K562 (cell line): ENCODE measurements around the gene DPEP1. TPM values are rescaled to one million over a fixed set of nuclear protein-coding genes. Genes with fewer than 3 reads are reported as not detected.
A peak's percentile ranks its signal among the peaks of the same experiment; 100 is the strongest.
"Not testable (repeated sequence)": the region's sequence is repeated elsewhere in the genome, so short reads cannot be mapped to it uniquely, and the experiment has no call there.

Experiments used
- ATAC-seq: fragments of 200-7000 bp; cut with Tn5 transposase; 3 replicates; pipeline ENCODE4 v1.9.1; 2020; ENCODE audit warnings: moderate library complexity
- BruUV-seq: library from RNA; stranded (reverse); fragments of 400-500 nt; replicated peaks from 2 replicates; lab custom pipeline; 2021; lab: Mats Ljungman, UMichigan
- CTCF ChIA-PET: fragments of 300-600 bp; formaldehyde crosslinking; extraction: SDS; loops from one replicate; lab custom pipeline; 2021; ENCODE audit warnings: low intra/inter-chr PET ratio; lab: Yijun Ruan, JAX
- POLR2A ChIA-PET: fragments of 300-600, 350-650 bp; sonication (Branson Sonifier 250); formaldehyde crosslinking; extraction: SDS; loops from one replicate; lab custom pipeline; 2021; ENCODE audit warnings: antibody characterized with exemption, inconsistent platforms; lab: Yijun Ruan, JAX
- DNase-seq, 4 experiments: peaks; one replicate each; pipeline versions ENCODE4 v3.0.0 to v3.0.0-alpha.2; 2011 to 2018; ENCODE audit warnings: low spot score in 3 of 4, mixed read lengths in 3 of 4; ENCODE audit errors: extremely low read depth in 1 of 4
- FAIRE-seq: peaks from 2 replicates; lab custom pipeline; 2011; peaks lifted over from hg19 to GRCh38; lab: Jason Lieb, UNC
- H2AFZ ChIP-seq: 2 replicates; pipeline ENCODE4 v1.6.0; 2011; ENCODE audit warnings: low read depth, low read length, control low read depth, inconsistent platforms
- H3K27ac ChIP-seq: fragments of 200-600 bp; 3 replicates; pipeline ENCODE4 v1.8.0; 2011; ENCODE audit warnings: low read depth, mild to moderate bottlenecking, control low read depth, inconsistent platforms, low read length, moderate library complexity, mixed read lengths; ENCODE audit errors: extremely low read depth
- H3K27me3 ChIP-seq, 2 experiments: fragments of 300-600 bp in 1 of 2; 2 replicates in 1 of 2; 3 replicates in 1 of 2; pipeline versions ENCODE4 v1.6.0 to v1.8.0; 2011; ENCODE audit warnings: inconsistent platforms in 2 of 2, low read length in 2 of 2, mild to moderate bottlenecking in 1 of 2, mixed read lengths in 1 of 2, moderate library complexity in 1 of 2; ENCODE audit not compliant: control insufficient read depth in 2 of 2, insufficient read depth in 2 of 2
- H3K36me3 ChIP-seq: fragments of 300-600 bp; 3 replicates; pipeline ENCODE4 v1.8.0; 2011; ENCODE audit warnings: mild to moderate bottlenecking, low read length, inconsistent platforms; ENCODE audit not compliant: control insufficient read depth, insufficient read depth
- H3K4me1 ChIP-seq, 2 experiments: fragments of 200-600 bp in 1 of 2; replicated peaks in 1 of 2; 2 replicates in 1 of 2; 3 replicates in 1 of 2; pipeline versions ENCODE4 v1.5.1 to v1.8.0; 2011; ENCODE audit warnings: inconsistent platforms in 2 of 2, low read length in 2 of 2, mild to moderate bottlenecking in 1 of 2, mixed read lengths in 1 of 2, moderate library complexity in 1 of 2; ENCODE audit not compliant: control insufficient read depth in 2 of 2, insufficient read depth in 2 of 2
- H3K4me2 ChIP-seq: 2 replicates; pipeline ENCODE4 v1.6.1; 2011; ENCODE audit warnings: low read length, control low read depth, inconsistent platforms, mixed read lengths; ENCODE audit not compliant: insufficient read depth
- H3K4me3 ChIP-seq: fragments of 200-600 bp; sonication (generic), shearing (Covaris generic); 2 replicates; pipeline ENCODE4 v1.5.1; 2016; ENCODE audit warnings: control low read depth, inconsistent platforms
- H3K79me2 ChIP-seq: fragments of 200-600 bp; 3 replicates; pipeline ENCODE4 v1.8.0; 2011; ENCODE audit warnings: low read length, inconsistent platforms; ENCODE audit not compliant: control insufficient read depth, insufficient read depth
- H3K9ac ChIP-seq, 2 experiments: 2 replicates each; pipeline versions ENCODE4 v1.6.0 to v1.6.1; 2011; ENCODE audit warnings: low read depth in 2 of 2, low read length in 2 of 2, control low read depth in 1 of 2, inconsistent platforms in 1 of 2, mild to moderate bottlenecking in 1 of 2, mixed read lengths in 1 of 2; ENCODE audit not compliant: insufficient read depth in 1 of 2
- H3K9me1 ChIP-seq: one replicate; pipeline ENCODE4 v1.6.0; 2011; ENCODE audit warnings: inconsistent platforms, mild to moderate bottlenecking, low read length, moderate library complexity; ENCODE audit not compliant: control insufficient read depth, insufficient read depth
- H3K9me3 ChIP-seq: replicated peaks from 2 replicates; pipeline ENCODE4 v1.5.1; 2011; ENCODE audit warnings: low read depth, low read length, inconsistent platforms; ENCODE audit not compliant: control insufficient read depth, insufficient read depth
- H4K20me1 ChIP-seq: replicated peaks from 2 replicates; pipeline ENCODE4 v1.6.1; 2011; ENCODE audit warnings: low read length, inconsistent platforms, mixed read lengths; ENCODE audit not compliant: control insufficient read depth, insufficient read depth
- BCOR ChIP-seq: fragments of 450-650 bp; IDR thresholded peaks from 2 replicates; pipeline ENCODE4 v1.6.1; 2016
- CBX1 ChIP-seq: sonication (generic); IDR thresholded peaks from 2 replicates; pipeline ENCODE4 v1.6.1; 2016; ENCODE audit warnings: antibody characterized with exemption, low read depth, mild to moderate bottlenecking
- CHD2 ChIP-seq: IDR thresholded peaks from 2 replicates; pipeline ENCODE4 v1.6.1; 2011; ENCODE audit warnings: low read depth, low read length
- HEY1 ChIP-seq: fragments of 250-450 bp; sonication (Bioruptor Pico); IDR thresholded peaks from 2 replicates; pipeline ENCODE4 v1.5.0; 2020; ENCODE audit warnings: mild to moderate bottlenecking, moderate library complexity, borderline replicate concordance
- HNRNPL ChIP-seq: fragments of 200-400 bp; formaldehyde crosslinking; IDR thresholded peaks from 2 replicates; pipeline ENCODE4 v1.6.1; 2017; ENCODE audit warnings: low read depth, mild to moderate bottlenecking, low read length
- KDM1A ChIP-seq, 2 experiments: fragments of 450-650 bp; IDR thresholded peaks; 2 replicates each; pipeline ENCODE4 v1.6.1; 2016; ENCODE audit warnings: mild to moderate bottlenecking in 2 of 2
- MYC ChIP-seq, 2 experiments: fragments of 250-450 bp in 1 of 2; sonication (Bioruptor Pico) in 1 of 2; IDR thresholded peaks; 2 replicates each; pipeline versions ENCODE4 v1.5.1 to v1.6.1; 2012 to 2021; ENCODE audit warnings: low read depth in 2 of 2, borderline replicate concordance in 1 of 2, improper control_type of control experiment in 1 of 2, low read length in 1 of 2, mild to moderate bottlenecking in 1 of 2, moderate library complexity in 1 of 2
- NCOA4 ChIP-seq: fragments of 450-650 bp; IDR thresholded peaks from 2 replicates; pipeline ENCODE4 v1.6.1; 2018; ENCODE audit warnings: mild to moderate bottlenecking; ENCODE audit not compliant: partially characterized antibody
- PCBP1 ChIP-seq: fragments of 200-400 bp; formaldehyde crosslinking; IDR thresholded peaks from 2 replicates; pipeline ENCODE4 v1.6.1; 2018; ENCODE audit warnings: mild to moderate bottlenecking, low read depth, low read length; ENCODE audit not compliant: poor library complexity, severe bottlenecking
- ZBTB33 ChIP-seq: sonication (generic); formaldehyde crosslinking; IDR thresholded peaks from 2 replicates; pipeline ENCODE4 v1.8.1; 2023; ENCODE audit warnings: mild to moderate bottlenecking, missing genetic modification reagents
- ZFP36 ChIP-seq: fragments of 150-350 bp; IDR thresholded peaks from 2 replicates; pipeline ENCODE4 v1.6.1; 2018; ENCODE audit warnings: low read length, low read depth; ENCODE audit not compliant: partially characterized antibody
- ZFX ChIP-seq: sonication (generic); formaldehyde crosslinking; IDR thresholded peaks from 2 replicates; pipeline ENCODE4 v1.8.0; 2022; ENCODE audit warnings: mild to moderate bottlenecking, missing genetic modification reagents, moderate library complexity
- WGBS: fragments of 100-300 bp; shearing (Covaris generic); methylation state at CpG from one replicate; pipeline ENCODE4 v1.1.6; 2016; ENCODE audit warnings: low coverage, mixed read lengths; ENCODE audit not compliant: insufficient coverage; ENCODE audit errors: missing lambda C conversion rate; 5-methylcytosine and 5-hydroxymethylcytosine counted together
- in situ Hi-C: fragments of 300-500 bp; cut with MboI; formaldehyde crosslinking; loops from 4 replicates; pipeline ENCODE4 v1.15.0; 2018; ENCODE audit warnings: inconsistent platforms, mixed read lengths
- intact Hi-C: fragments of 100-400 bp; cut with micrococcal nuclease; formaldehyde crosslinking; loops from 2 replicates; pipeline ENCODE4 v1.14.2; 2022
- polyA plus RNA-seq, 8 experiments: library from polyadenylated mRNA; depleted of rRNA in 4 of 8; stranded (reverse) in 5 of 8; unstranded in 3 of 8; fragments of >200 nt; fragmentation: Nextera tagmentation in 2 of 8; fragmentation: Illumina TruSeq in 1 of 8; extraction: Ambion mirVana in 2 of 8; extraction: Trizol in 1 of 8; gene quantifications; 2 replicates each; pipeline versions ENCODE4 v1.2.1 to v1.2.3, GENCODE V29; 2011 to 2014; ENCODE audit warnings: inconsistent platforms in 1 of 8, missing spikeins in 1 of 8
- total RNA-seq, 7 experiments: library from RNA; depleted of rRNA in 6 of 7; stranded (reverse); fragments of >200 nt in 6 of 7; fragmentation: Illumina TruSeq in 2 of 7; extraction: Trizol in 2 of 7; gene quantifications; 2 replicates each; pipeline versions ENCODE4 v1.2.1 to v1.2.3, GENCODE V29; 2011 to 2021; ENCODE audit warnings: low replicate concordance in 1 of 7

Gene DPEP1
- total and polyA plus RNA-seq, 9 of the 15 experiments (the other 6 are each of a cell fraction or from before 2014, with no cell fraction given), result 0.14 to 0.31 (median 0.20) TPM; not detected in 6

DNA sequence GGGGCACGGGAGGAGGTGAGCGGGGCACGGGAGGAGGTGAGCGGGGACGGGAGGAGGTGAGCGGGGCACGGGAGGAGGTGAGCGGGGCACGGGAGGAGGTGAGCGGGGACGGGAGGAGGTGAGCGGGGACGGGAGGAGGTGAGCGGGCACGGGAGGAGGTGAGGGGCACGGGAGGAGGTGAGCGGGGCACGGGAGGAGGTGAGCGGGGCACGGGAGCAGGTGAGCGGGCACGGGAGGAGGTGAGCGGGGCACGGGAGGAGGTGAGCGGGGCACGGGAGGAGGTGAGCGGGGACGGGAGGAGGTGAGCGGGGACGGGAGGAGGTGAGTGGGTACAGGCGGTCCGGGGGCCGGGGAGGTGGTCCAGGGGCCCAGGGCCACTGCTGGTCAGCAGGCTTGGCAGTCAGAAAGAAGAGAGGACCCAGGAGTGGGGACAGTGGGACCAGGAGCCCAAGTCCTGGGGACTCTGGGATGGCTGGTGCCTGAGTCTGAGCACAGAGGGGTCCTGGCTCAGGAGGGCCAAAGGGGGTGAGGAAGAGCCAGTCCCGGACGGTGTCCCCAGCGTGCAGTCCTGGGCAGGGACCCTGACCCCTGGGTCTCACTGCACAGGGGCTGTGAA is 42.4 kb upstream of the DPEP1 start:
- peaks cover 7 to 66% of the 10 kb centered on the region in 2 experiments for H3K4me1 ChIP-seq
- H3K9ac ChIP-seq, H3K36me3 ChIP-seq, H4K20me1 ChIP-seq, H3K27ac ChIP-seq, ATAC-seq, H3K4me2 ChIP-seq, H3K9me3 ChIP-seq, H2AFZ ChIP-seq, H3K4me3 ChIP-seq, BruUV-seq, H3K9me1 ChIP-seq, H3K27me3 ChIP-seq, H3K79me2 ChIP-seq, POLR2A ChIA-PET, CTCF ChIA-PET, DNase-seq, FAIRE-seq, in situ Hi-C loops: not testable (repeated sequence)
- 88% methylated on average over 3 of the region's 36 CpGs for WGBS
- peak; percentile 78 for TF ChIP-seq HNRNPL
- peak; percentile 92 for TF ChIP-seq PCBP1
- intact Hi-C loops, result loop anchor here (10.0 kb wide), 1 partner anchor 74 kb away; no protein-coding TSS in a partner anchor

- no TSS peak for BruUV-seq
- Histone ChIP-seq H3K4me1 (peaks cover 5 to 69% of the 10 kb centered on the region in 2 experiments), H3K79me2 (peaks cover 14% of the 10 kb centered on the region), H3K9me3 (no peaks in the 10 kb centered on the region), H3K4me2 (no peak overlapping the region), H3K4me3 (no peak overlapping the region), H3K36me3 (no peaks in the 10 kb centered on the region), H3K9me1 (peaks cover 4% of the 10 kb centered on the region), H3K27me3 (no peaks in the 10 kb centered on the region), H3K9ac (peak overlapping the region in 1 of 2 experiments; percentile 38; a peak in 2 of 4 replicates), H2AFZ (no peak overlapping the region), H3K27ac (no peak overlapping the region), H4K20me1 (0 out of 2 replicates have a peak, but pooled peaks cover 5% of the 10 kb centered on the region)
- ChIA-PET CTCF (no interaction called here), POLR2A (interaction anchor here (0.6 to 1.3 kb wide), 3 partner anchors 8 to 304 kb away, joined by 3 to 6 read pairs (median 4); no protein-coding TSS in a partner anchor)
- TF ChIP-seq HEY1 (no peak), ZFX (no peak), CHD2 (no peak), ZFP36 (peak; percentile 61), ZBTB33 (CRISPR knock-in tag) (peak; percentile 40; the same call in 1 of the 2 replicates), MYC (IDR thresholded peaks at IDR 0.05; ENCODE audit: low read depth, low read length) (no peak), MYC (CRISPR knock-in tag; IDR thresholded peaks at IDR 0.05; ENCODE audit: borderline replicate concordance, low read depth) (no peak), CBX1 (0 out of 2 replicates have a peak, but pooled peaks have one; percentile 23), KDM1A (IDR thresholded peaks at IDR 0.05) (peak in 1 of 2 experiments; percentile 62; a peak in 1 of 4 replicates), PCBP1 (peak; percentile 7), BCOR (peak; percentile 78), NCOA4 (no peak)
- intact Hi-C loops (loop anchor here (10.0 kb wide), 1 partner anchor 73 kb away; no protein-coding TSS in a partner anchor), in situ Hi-C loops (no loop called here)
- FAIRE-seq, result no peak
- no peak for DNase-seq
- 75% methylated on average over 17 of the region's 18 CpGs for WGBS
- ATAC-seq, result no peak
These were observed 41.8 kb upstream of the DPEP1 start for GRCh38 chr16:89571636-89572035.
